GM08714 (cell line): Measurements from ENCODE around the gene GALNTL6.
"Not testable (repeated sequence)": the region's sequence is repeated elsewhere in the genome, so short reads cannot be mapped to it uniquely, and the experiment has no call there.

Experiments used
- H3K4me3 ChIP-seq: fragments of 200-500 bp; sonication (Bioruptor generic); 2 replicates; pipeline ENCODE4 v1.5.1; 2014; ENCODE audit warnings: mild to moderate bottlenecking, low read length, inconsistent platforms
- ZNF274 ChIP-seq: IDR thresholded peaks from 2 replicates; pipeline ENCODE4 v1.6.1; 2012; ENCODE audit warnings: mild to moderate bottlenecking, low read depth, low read length

Gene GALNTL6

DNA sequence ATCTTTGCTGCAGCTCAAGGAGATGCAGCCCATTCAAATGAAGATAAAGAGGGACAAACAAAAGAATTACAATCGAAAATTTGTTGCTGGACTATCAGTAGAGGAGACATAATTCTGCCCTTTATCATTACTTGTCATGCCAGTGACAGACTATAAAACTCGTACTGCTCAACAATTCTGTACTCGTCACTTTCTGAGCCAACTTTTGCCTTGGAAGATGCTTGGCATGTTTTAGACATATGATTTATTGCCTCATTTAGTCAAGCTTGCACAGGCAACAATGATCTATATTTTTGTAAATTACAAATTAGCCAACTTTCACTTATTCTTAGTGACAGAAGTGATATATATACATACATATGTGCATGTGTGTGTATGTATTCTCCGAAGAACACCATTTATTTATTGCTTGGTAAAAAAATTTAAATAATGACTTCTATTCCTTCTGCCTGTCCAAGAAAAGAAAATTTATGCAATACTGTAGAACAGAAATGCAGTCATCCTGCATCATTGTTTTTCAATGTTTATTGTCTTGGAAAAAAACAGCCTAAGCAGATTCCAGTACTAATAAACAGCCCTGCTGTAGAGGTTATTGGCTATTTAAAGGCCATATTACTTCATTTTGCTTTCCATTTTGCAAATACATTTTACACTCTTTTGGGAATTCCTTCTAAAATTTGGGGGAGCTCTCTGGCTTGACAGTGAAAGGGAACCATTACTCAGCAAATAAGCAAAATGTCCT is 980.5 kb downstream of the GALNTL6 start:
- TF ChIP-seq ZNF274, result no peak
- no peak overlapping the region for H3K4me3 ChIP-seq

DNA sequence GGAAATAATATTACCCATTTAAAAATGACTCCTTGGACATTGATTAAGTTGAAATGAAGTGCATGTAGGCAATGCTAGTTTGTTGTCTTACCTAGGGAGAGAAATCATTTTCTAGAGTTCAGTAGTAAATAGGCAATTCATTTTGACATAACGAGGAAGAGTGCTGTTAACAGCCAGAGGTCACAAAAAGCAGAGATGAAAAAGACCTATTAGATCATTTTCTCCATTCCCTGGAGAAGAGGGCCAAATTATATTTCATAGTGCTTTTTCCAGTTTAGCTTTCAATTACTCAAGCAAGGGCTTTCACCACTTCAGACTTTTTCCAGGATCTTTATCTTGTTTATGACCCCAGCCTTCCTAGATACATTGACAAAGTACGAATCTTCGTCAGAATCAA is 981.1 kb downstream of the GALNTL6 start:
- no peak for TF ChIP-seq ZNF274
- no peak overlapping the region for H3K4me3 ChIP-seq

DNA sequence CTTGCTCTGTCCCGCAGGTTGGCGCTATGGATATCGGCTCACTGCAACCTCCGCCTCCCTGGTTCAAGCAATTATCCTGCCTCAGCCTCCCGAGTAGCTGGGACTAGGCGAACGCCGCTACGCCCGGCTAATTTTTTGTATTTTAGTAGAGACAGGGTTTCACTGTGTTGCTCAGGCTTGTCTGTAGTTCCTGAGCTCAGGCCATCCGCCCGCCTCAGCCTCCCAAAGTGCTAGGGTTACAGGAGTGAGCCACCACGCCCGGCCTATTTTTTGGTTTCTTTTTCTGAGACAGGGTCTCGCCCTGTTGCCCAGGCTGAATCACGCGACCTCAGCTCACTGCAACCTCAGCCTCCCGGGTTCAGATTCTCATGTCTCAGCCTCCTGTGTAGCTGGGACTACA is 984.1 kb downstream of the GALNTL6 start:
- not testable (repeated sequence) for H3K4me3 ChIP-seq

DNA sequence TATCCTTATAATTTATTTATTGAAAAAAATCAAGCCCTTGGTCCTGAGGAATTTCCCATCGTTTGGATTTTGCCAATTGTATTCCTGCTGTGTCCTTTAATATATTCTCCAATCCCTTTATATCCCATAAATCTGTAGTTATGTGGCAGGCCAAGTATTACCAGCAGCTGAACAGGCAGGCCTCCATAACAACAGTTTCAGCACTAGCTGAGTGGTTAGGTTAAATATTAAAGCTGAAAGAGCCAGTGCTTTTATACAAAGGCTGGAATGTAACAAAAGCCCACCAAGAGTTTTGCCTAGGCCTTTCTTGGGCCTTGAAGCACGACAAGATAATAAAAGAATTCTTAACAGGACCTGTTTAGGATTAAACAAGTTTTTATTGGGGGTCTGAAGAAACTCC is 988.8 kb downstream of the GALNTL6 start:
- no peak for TF ChIP-seq ZNF274
- H3K4me3 ChIP-seq, result no peak overlapping the region

DNA sequence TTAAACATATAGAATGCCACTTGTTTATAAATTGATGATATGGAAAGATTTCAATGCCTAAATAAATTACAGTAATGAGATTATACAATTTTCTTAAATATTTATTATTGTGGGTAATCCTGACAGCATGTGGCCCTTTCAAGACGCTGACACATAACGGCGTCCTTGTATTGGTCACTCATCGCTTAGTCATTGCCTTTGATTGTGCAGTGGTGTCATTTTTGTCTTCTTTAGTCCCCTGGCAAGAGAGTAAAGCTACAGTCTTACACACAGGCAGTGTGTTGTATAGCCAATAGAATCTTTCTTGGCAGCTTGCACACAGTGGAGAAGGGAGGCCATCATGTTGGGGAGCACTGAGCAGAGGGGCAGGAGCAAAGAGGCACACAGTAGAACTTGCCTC is 993.6 kb downstream of the GALNTL6 start:
- no peak for TF ChIP-seq ZNF274
- no peak overlapping the region for H3K4me3 ChIP-seq

DNA sequence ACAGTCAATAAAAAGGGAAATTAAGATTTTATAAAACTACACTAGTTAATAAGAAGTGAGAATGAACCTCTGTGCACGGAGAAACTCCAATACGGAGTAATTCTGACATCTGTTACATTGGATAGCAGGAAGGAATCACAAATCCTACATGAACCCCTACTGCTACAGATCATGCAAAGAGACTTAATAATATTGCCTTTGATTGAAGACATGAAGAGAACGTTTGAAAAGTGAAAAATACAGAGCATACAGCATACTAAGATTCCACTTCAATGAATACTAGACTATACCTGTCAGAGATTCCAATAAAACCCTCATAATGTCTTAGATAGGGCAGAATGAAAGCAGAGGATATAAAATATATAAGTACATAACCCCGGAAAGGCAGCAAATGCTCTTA is 995.0 kb downstream of the GALNTL6 start:
- no peak overlapping the region for H3K4me3 ChIP-seq
- no peak for TF ChIP-seq ZNF274

DNA sequence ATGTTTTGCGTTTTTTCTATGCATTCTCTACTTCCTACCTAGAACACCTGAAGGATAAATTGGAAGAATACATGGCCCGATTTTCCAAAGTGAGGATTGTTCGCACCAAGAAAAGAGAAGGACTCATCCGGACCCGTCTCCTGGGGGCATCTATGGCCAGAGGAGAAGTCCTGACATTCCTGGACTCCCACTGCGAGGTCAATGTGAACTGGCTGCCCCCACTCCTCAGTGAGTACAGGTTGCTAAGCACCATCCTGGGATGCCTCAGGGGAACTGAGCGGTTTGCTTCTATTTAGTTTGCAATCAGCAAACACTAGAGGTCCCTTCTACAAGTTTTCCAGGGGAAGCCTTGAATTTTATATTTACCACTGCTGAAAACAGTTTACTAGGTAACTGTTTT is 996.1 kb downstream of the GALNTL6 start:
- TF ChIP-seq ZNF274, result no peak
- no peak overlapping the region for H3K4me3 ChIP-seq

DNA sequence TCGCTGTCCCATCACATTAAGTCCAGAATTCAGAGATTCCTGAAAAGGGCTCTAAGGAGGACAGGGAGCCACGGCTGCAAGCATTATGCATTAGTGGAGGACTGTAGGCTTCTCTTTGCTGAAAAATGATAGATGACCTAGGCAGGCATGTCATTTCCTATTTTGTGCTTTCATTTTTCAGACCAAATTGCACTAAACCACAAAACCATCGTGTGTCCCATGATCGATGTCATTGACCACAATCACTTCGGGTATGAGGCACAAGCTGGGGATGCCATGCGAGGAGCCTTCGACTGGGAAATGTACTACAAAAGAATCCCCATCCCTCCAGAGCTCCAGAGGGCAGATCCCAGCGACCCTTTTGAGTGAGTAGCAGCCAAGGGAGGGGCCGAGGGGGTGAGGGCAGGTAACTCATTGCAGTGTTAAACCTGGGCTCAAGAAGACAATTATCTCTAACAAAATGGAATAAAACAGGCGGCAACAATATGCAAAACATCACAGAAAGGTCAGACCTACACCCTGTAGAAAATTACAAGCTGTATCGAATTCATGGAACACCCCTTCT is 1000.2 kb downstream of the GALNTL6 start:
- H3K4me3 ChIP-seq, result no peak overlapping the region
- TF ChIP-seq ZNF274, result no peak

DNA sequence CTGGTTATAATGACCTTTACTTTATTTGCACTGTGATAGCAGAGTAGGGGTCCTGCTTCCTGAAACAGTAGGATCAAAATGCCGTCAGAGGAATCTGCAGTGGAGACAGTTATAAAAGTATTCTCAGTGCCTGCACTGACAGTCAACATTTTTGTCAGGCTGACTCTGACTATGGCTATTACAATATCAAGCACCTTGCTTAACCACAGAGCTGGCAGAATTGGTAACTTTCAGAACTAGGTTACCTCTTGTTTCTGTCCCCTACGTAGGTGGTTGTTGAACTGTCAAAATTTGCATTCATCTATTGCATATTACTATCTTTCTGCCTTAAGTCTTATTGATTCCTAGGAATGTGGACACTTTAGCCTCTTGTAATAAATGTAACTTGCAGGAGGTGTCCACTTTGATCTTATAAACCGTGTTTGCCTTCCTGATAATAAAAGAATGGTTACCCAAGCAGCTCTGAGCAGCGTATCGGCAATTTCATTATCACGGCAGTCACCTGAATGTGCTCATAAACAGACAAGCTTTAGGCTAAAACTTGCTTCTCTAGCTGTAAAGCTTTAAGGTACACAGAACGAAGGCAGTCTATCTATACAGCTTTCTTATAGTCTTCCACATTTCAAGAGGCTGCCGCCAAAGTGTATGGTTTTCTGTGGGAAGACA is 1002.4 kb downstream of the GALNTL6 start:
- no peak overlapping the region for H3K4me3 ChIP-seq
- TF ChIP-seq ZNF274, result no peak

DNA sequence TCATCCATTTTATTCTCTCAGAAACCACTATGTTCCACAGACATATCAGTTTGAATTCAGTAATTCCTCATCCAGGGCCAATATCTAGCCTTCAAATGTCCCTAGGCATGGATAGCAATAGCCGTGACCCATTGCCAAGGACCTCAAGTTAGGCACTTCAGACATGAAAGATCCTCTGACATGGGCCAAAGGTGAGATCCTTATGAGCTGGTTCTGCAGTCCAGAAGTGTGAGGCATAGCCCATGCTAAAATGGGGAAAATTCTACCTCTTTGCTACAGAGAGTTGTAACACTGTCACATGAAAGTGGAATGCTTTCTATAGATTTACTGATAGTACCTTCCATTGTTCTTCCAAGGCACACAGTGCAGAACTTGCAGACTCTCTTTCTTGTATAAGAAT is 1005.7 kb downstream of the GALNTL6 start:
- no peak overlapping the region for H3K4me3 ChIP-seq
- no peak for TF ChIP-seq ZNF274

DNA sequence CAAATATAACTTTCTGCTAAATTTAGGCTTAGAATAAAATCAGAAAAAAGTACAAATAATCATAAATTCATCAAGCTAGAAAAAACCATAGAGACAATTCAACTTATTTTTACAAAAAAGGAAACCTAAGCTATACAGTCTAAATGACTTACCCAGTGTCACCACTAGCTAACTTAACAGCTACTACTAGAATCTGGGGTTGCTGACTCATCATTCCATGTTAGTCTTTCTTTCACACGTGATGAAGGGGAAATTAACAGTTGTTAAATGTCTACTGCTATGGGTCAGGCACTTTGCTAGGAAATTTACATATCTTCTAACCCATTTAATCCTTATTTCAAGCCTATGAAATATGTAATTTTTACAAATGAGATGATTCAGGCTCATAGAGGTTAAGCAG is 1006.1 kb downstream of the GALNTL6 start:
- no peak overlapping the region for H3K4me3 ChIP-seq
- TF ChIP-seq ZNF274, result no peak

DNA sequence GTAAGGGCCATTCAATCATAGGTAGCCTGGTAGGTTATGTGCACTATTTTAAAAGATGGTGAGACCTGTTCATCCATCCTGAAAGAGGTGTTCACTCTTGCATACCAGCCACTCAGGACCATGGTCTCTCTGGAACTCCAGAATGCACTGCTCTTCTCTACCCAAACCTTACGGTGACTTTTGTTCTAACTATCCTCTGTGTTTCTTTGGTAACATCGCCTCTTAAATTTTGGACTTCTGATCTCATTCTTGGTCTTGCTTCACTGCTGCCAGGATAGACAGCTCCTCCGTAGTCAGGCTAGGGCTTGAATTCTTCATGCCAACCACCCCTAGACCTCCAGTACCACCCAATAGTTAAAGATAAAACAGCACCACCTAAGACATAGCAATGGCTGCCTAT is 1009.1 kb downstream of the GALNTL6 start:
- TF ChIP-seq ZNF274, result no peak

DNA sequence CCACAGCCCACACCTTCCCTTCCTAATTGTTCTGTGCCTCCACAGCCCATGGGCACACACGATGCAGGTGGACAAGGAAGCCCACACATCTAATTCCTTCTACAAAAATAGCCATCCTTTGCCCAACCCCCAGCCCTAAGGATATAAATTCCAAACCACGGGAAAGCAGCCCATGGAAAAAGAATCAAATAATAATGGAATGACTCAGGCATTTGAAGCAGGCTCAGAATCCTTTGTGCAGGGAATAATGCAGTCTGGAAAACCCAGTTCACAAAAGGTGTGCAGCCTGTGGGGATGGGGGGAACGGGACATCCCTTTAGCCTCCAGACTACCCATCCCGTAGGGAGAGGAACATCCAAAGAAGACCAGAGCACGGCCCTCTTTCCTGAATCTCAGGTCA is 1013.1 kb downstream of the GALNTL6 start:
- TF ChIP-seq ZNF274, result no peak

More for the DNA sequence above, 1009.1 kb downstream of the GALNTL6 start:
- H3K4me3 ChIP-seq, result no peak overlapping the region

DNA sequence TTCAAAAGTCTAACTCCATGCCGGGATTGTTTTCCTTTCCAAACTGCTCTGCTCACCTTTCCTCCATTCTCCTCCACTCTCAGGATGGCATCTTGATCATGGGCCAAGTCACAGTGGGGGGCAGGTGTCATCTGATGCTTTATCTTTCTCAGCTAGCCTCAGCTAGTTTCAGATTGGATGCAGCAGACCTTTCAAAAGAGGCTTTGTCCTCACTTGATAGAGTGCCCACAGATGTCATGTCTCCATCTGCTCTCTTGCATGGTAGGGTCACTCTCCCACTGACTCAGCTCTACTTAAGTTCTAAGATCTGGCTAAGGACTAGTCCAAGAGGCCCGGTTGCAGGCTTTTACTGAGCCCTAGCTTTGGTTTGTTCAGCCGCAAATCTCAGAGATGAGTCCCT is 1013.7 kb downstream of the GALNTL6 start:
- TF ChIP-seq ZNF274, result no peak

More for the DNA sequence above, 1013.1 kb downstream of the GALNTL6 start:
- H3K4me3 ChIP-seq, result no peak overlapping the region

DNA sequence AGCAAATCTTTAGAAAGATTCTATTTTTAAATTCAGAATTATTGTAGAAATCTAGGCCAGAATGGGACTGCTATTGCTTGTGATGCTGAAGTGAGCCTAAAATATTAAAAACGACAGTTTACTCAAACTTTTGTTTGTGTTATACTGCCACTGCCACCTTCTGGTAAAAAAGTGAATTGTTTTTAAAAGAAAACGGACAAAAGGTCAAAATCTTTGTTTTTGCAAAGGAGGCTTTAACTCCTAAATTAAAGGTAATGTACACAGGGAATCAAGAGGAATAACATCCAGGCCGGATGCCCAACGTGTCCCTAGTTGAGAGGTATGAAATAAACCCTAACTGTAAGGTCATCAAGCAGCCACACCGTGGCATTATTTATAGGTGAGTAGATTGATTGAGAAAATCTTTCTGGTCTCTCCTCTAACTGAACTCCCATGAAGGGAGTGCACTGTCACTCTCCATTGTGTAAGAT is 1017.1 kb downstream of the GALNTL6 start:
- H3K4me3 ChIP-seq, result no peak overlapping the region
- no peak for TF ChIP-seq ZNF274

More for the DNA sequence above, 1013.7 kb downstream of the GALNTL6 start:
- H3K4me3 ChIP-seq, result no peak overlapping the region
